Lung (tissue), 12 donors: ENCODE results near the gene BLOC1S1. TPM values are rescaled to one million over a fixed set of nuclear protein-coding genes. Genes with fewer than 3 reads are reported as not detected.

ENCODE experiments used
- ATAC-seq: fragments of 200-7000 bp; cut with Tn5 transposase; one replicate; pipeline ENCODE4 v1.9.1; 2020; ENCODE audit warnings: moderate number of reproducible peaks; ENCODE audit not compliant: insufficient read depth, low FRiP score
- DNase-seq, 3 donors: peaks; one replicate each; pipeline ENCODE4 v3.0.0-alpha.2; 2013 to 2017
- H3K27ac ChIP-seq, 2 donors: one replicate each; pipeline ENCODE4 v1.5.1; 2013; ENCODE audit warnings: mild to moderate bottlenecking in 2 of 2, moderate library complexity in 2 of 2, control low read depth in 1 of 2, inconsistent platforms in 1 of 2, low read depth in 1 of 2, low read length in 1 of 2
- H3K27me3 ChIP-seq, 3 donors: one replicate each; pipeline ENCODE4 v1.5.1; 2013; ENCODE audit warnings: low read length in 2 of 3; ENCODE audit not compliant: control insufficient read depth in 3 of 3, insufficient read depth in 3 of 3
- H3K36me3 ChIP-seq, 4 donors: one replicate each; pipeline ENCODE4 v1.5.1; 2013; ENCODE audit warnings: low read length in 4 of 4, mild to moderate bottlenecking in 1 of 4, moderate library complexity in 1 of 4; ENCODE audit not compliant: control insufficient read depth in 4 of 4, insufficient read depth in 4 of 4
- H3K4me1 ChIP-seq, 5 donors: one replicate each; pipeline ENCODE4 v1.5.1; 2013; ENCODE audit warnings: low read length in 5 of 5, mild to moderate bottlenecking in 2 of 5, moderate library complexity in 1 of 5; ENCODE audit not compliant: control insufficient read depth in 5 of 5, insufficient read depth in 5 of 5
- H3K4me3 ChIP-seq: one replicate; pipeline ENCODE4 v1.5.1; 2013; ENCODE audit warnings: mild to moderate bottlenecking, control low read depth, moderate library complexity
- H3K9ac ChIP-seq, 2 donors: one replicate each; pipeline ENCODE4 v1.5.1; 2013; ENCODE audit warnings: low read length in 2 of 2, control low read depth in 1 of 2; ENCODE audit not compliant: insufficient read depth in 1 of 2
- H3K9me3 ChIP-seq, 4 donors: one replicate each; pipeline ENCODE4 v1.5.1; 2013; ENCODE audit warnings: low read length in 3 of 4, mild to moderate bottlenecking in 1 of 4, moderate library complexity in 1 of 4; ENCODE audit not compliant: control insufficient read depth in 4 of 4, insufficient read depth in 3 of 4
- WGBS, 2 donors: extraction: QIAGEN DNeasy Blood & Tissue Kit; methylation state at CpG; one replicate each; pipeline ENCODE4 v1.1.7; 2013; 5-methylcytosine and 5-hydroxymethylcytosine counted together
- polyA plus RNA-seq, 2 donors: library from polyadenylated mRNA; stranded (reverse); fragments of 200-250 nt; gene quantifications; one replicate each; pipeline ENCODE4 v1.2.1, GENCODE V29; 2013
- total RNA-seq, 2 donors: library from RNA; depleted of rRNA in 1 of 2; stranded (reverse); fragments of >200 nt in 1 of 2; gene quantifications; one replicate each; pipeline ENCODE4 v1.2.1, GENCODE V29; 2014 to 2021
- TF ChIP-seq, protein P1 (sequence below): IDR thresholded peaks from 2 replicates; pipeline ENCODE4 v1.5.1; 2012; ENCODE audit warnings: mild to moderate bottlenecking; ENCODE audit errors: control extremely low read depth, extremely low read depth
- donor health status: control.
- donor health status: control.
- donor health status: Bipolar disorder and iron deficiency.
- donor health status: healthy.
- donor health status: DM: yes; HTN: yes; CAD: no.

BLOC1S1 gene
- total and polyA plus RNA-seq, 4 donors = 53.9 to 374 (median 242) TPM

DNA sequence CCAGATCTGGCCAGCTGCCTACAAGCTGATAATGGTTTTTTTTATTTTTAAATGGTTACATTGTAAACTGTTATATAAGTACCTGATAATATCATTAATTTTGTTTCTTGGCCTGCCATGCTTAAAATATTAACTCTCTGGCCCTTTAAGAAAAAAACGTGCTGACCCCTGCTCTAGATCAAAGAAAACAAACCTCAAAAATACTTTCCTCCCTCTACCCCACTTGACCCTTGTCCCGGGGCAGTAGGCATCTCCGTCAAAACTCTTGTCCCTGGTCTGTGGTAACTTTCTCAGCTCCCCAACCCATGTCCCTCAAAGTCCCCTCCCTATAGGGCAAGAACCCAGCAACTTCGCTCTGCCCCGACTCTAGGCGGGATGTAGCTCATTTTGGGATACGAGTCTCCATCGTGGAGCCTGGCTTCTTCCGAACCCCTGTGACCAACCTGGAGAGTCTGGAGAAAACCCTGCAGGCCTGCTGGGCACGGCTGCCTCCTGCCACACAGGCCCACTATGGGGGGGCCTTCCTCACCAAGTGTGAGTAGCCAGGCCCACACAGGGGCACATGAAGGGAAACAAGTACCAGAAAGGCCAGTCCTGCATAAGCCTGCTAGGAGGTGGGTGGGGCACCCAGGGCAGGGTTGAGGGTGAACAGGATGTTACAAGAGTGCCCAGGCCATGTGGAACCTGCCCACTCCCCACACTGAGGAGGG is 7.8 kb downstream of the BLOC1S1 start:
- TF ChIP-seq, protein P1, sequence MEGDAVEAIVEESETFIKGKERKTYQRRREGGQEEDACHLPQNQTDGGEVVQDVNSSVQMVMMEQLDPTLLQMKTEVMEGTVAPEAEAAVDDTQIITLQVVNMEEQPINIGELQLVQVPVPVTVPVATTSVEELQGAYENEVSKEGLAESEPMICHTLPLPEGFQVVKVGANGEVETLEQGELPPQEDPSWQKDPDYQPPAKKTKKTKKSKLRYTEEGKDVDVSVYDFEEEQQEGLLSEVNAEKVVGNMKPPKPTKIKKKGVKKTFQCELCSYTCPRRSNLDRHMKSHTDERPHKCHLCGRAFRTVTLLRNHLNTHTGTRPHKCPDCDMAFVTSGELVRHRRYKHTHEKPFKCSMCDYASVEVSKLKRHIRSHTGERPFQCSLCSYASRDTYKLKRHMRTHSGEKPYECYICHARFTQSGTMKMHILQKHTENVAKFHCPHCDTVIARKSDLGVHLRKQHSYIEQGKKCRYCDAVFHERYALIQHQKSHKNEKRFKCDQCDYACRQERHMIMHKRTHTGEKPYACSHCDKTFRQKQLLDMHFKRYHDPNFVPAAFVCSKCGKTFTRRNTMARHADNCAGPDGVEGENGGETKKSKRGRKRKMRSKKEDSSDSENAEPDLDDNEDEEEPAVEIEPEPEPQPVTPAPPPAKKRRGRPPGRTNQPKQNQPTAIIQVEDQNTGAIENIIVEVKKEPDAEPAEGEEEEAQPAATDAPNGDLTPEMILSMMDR = no peak
- ATAC-seq = no peak
- peaks cover 5 to 46% (median 36%) of the 10 kb centered on the region in 4 donors for H3K36me3 ChIP-seq
- no peak for DNase-seq
- no peak overlapping the region for H3K4me3 ChIP-seq
- no peak overlapping the region for H3K9ac ChIP-seq
- H3K27ac ChIP-seq = no peak overlapping the region
- peaks cover 2 to 19% (median 6%) of the 10 kb centered on the region in 5 donors for H3K4me1 ChIP-seq
- 65 to 84% methylated on average over 10 of the region's 10 CpGs for WGBS, 2 donors
- H3K9me3 ChIP-seq = no peaks in the 10 kb centered on the region
- H3K27me3 ChIP-seq = no peaks in the 10 kb centered on the region

DNA sequence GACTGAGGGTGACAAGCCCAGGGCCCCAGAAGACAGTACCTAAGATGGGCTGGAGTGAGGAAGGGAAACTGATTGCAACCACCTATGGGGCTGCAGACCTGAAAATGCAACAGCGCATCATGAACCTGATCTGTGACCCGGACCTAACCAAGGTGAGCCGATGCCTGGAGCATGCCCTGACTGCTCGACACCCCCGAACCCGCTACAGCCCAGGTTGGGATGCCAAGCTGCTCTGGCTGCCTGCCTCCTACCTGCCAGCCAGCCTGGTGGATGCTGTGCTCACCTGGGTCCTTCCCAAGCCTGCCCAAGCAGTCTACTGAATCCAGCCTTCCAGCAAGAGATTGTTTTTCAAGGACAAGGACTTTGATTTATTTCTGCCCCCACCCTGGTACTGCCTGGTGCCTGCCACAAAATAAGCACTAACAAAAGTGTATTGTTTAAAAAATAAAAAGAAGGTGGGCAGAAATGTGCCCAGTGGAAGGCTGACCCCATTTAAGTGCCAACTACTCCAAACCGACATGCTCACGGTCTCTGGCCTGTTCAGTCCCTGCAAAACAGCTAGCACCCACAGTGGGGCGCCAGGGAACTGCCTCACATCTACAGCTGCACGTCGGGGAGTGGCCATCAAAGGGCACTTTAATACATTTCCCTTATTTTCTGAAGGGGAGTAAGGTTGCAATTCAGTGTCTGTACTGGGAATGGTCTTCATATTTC is 8.5 kb downstream of the BLOC1S1 start:
- no peak overlapping the region for H3K27ac ChIP-seq
- H3K9me3 ChIP-seq = no peaks in the 10 kb centered on the region
- TF ChIP-seq, protein P1 = peak; percentile 23
- H3K36me3 ChIP-seq = peaks cover 5 to 45% (median 33%) of the 10 kb centered on the region in 4 donors
- H3K4me1 ChIP-seq = peaks cover 0 to 15% (median 6%) of the 10 kb centered on the region in 5 donors
- WGBS, 2 donors = 59% methylated on average over 11 of the region's 11 CpGs
- H3K27me3 ChIP-seq = no peaks in the 10 kb centered on the region
- H3K9ac ChIP-seq = no peak overlapping the region
- DNase-seq (peak; percentile 52 to 68 (median 66)), ATAC-seq (no peak)
- no peak overlapping the region for H3K4me3 ChIP-seq

DNA sequence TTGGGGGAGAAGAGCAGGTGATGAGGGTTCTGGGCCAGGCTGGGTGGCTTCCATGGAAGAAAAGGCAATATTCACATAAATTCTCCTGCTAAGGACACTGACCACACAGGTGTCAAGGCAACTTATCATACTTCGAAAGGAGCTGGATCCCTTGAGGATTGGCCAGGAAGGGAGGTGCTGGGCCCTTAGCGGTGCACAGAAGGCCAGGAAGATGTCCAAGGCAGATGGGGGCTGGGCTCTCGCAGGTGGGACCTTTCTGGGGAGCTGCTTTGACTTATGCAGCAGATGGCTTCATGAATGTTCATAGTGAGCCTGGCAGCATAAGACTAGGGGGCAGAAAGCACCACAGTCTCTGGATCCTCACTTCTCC is 9.1 kb downstream of the BLOC1S1 start:
- 68 to 87% methylated on average over 3 of the region's 3 CpGs for WGBS, 2 donors
- Histone ChIP-seq H3K4me3 (no peak overlapping the region), H3K9me3 (no peaks in the 10 kb centered on the region), H3K4me1 (peaks cover 0 to 18% (median 6%) of the 10 kb centered on the region in 5 donors), H3K9ac (no peak overlapping the region), H3K27ac (no peak overlapping the region), H3K27me3 (no peaks in the 10 kb centered on the region), H3K36me3 (peaks cover 5 to 41% (median 32%) of the 10 kb centered on the region in 4 donors)
- DNase-seq (no peak), ATAC-seq (no peak)
- TF ChIP-seq, protein P1 = no peak
